ENCODE measurements around the gene SCG5. TPM values are rescaled to one million over a fixed set of nuclear protein-coding genes. Genes with fewer than 3 reads are reported as not detected.

The SCG5 gene
- total RNA-seq, 1 experiment from 2014 or later = 2.8 TPM

DNA sequence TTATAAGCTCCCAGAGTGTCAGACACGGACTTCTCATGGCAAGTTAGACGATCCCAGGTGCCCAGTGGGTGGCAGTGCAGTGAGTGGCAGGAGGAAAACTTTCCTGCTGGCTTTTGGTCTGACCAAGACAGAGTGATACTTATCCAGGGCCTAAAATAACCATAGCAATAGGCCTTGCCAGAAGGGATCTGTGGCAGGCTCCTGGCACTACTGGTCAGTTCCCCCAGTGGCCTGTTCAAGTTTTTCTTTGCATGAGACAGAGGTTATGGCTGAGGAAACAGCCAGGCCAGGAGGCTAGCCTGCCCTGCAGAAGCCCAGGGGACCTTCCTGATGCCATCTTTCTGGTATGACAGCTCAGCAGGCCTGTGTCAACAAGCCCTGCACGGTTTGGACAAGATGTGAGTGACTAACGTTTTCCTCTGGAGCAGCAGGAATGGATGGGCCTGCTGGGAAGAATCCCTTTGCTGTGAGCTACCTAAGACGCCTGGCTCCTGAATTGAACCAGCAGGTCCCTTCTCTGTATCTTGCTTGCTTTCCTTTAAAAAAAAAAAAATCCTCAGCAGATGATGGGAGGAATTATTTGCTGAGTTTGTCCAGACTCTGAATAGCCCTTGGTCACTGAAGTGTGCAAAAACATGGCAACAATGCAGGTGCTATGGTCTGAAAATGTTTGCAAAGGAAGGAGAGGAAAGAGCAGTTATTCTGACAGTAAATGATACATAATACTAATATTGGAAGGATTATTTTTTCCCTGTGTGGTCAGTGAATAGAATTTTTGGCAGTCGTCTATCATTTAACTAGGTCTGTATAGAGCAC lies 18.0 kb downstream of the SCG5 start:
- peak; percentile 91 for DNase-seq (ENCODE audit: low read depth)

GRCh38 chr15:32663671-32664070 lies 22.2 kb downstream of the SCG5 start:
- DNase-seq (ENCODE audit: low read depth) = no peak

- no peak for DNase-seq (ENCODE audit: low read depth)
These were observed 23.3 kb downstream of the SCG5 start for GRCh38 chr15:32664796-32665195.

- no peak for DNase-seq (ENCODE audit: low read depth)
These were observed 25.8 kb downstream of the SCG5 start for GRCh38 chr15:32667321-32667720.

DNA sequence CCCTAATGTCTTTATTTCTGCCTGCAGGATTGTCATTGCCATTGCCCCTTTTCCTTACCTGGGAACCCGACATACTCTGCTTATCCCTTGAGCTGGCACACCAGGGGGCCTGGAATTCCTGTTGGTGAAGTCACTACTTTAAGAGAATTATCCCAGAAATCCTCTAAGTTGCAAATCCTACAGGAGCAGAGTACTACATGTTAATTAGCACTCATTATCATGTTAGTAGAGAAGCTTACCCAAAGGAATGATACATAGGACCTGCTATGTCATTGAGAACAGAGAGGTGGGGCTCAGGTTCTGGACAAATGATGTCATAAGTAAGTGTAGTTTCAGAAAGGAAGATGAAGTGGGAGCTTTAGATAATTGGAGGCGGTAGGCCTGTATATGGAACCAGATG lies 27.4 kb downstream of the SCG5 start:
- no peak for DNase-seq (ENCODE audit: low read depth)

DNA sequence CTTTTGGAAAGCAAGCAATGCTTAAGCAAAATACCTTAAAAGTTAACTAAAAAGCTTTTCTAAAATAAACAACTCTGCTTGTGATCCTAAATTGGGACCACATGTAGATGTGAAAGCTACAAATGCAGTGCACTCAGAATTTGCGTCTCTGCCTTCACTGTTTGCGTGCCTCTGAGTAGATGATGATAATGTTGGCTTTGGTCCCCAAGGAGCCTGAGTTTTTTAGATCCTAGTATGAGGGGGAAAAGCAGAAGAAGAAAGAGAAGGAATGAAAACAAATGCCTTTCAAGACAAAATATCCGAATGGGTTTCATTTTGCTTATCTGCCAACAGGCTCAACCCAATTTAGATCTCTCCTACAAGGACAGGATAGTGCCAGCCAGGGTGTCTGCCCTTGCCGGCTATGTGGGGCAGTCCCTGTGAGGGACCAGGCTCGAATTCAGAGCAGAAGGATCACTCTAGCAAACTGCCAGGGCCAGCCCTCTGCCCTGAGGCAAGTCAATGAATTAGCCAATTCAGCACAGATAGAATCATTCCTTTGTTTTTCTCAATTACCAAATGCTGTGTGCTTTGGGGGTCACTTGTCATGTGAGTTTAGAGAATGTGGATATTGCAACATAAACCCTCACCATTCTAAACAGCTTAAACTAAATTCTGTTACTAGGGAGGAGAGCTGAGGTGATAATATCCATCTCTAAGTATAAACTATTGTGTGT lies 28.5 kb downstream of the SCG5 start:
- DNase-seq (ENCODE audit: low read depth) = no peak

GRCh38 chr15:32670623-32671022 lies 29.1 kb downstream of the SCG5 start:
- no peak for DNase-seq (ENCODE audit: low read depth)

GRCh38 chr15:32671339-32672325 lies 30.1 kb downstream of the SCG5 start:
- no peak for DNase-seq (ENCODE audit: low read depth)

GRCh38 chr15:32674681-32675080 lies 33.2 kb downstream of the SCG5 start:
- DNase-seq (ENCODE audit: low read depth) = peak; percentile 60

GRCh38 chr15:32675466-32675865 lies 34.0 kb downstream of the SCG5 start:
- DNase-seq (ENCODE audit: low read depth) = no peak

DNA sequence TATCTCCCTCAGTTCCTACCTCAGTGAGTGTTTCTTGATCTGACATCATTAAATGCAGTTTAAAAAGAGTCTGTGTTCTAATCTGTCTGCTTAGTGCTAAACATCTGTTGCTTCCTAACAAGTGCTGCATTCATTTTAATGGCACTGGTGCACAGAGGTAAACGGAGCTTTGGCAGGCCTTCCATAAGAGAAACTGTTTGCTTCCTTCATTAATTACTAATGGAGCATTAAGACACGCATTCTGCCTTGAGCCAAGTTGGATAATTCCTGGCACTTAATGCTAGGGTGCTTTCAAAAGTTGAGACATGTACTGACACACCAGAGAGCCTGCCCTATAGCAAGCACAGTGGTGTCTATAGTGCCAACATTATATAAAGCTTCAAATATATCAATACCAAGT lies 34.7 kb downstream of the SCG5 start:
- DNase-seq (ENCODE audit: low read depth) = no peak

- DNase-seq (ENCODE audit: low read depth) = peak; percentile 36
These were observed 35.8 kb downstream of the SCG5 start for GRCh38 chr15:32677238-32677750.

- DNase-seq (ENCODE audit: low read depth) = no peak
These were observed 37.8 kb downstream of the SCG5 start for GRCh38 chr15:32679298-32679690.

- DNase-seq (ENCODE audit: low read depth) = peak; percentile 95
These were observed 41.1 kb downstream of the SCG5 start for GRCh38 chr15:32682569-32682968.

DNA sequence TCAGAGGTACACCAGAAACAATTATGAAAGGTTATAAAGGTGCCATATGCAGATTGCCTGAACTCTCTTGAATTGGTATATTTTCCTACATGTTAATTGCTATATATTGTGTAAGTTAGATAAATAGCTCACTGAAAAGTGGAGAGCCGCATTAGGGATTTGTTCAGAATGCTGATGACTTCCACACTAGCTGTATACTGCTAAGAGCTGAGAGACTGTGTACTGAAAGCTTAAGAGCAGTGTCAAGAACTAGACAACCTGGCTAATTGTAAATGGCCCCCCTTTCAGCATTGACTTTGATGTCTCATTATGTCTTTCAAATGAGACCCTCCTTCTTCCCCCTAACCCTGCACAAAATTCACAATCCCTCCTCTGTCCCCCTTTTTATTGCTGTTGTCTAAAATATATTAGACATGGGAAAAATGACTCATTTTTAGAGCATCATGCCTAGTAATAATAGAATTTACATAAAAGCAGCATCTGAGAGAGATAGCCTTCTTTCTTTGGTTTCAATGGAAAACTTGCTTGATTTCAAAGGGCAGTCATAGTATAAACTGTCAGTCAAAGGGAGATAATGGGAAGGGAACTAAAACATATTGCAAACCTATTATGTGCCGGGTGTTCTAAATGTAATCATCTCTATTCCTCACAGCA lies 41.6 kb downstream of the SCG5 start:
- peak; percentile 31 for DNase-seq (ENCODE audit: low read depth)

DNA sequence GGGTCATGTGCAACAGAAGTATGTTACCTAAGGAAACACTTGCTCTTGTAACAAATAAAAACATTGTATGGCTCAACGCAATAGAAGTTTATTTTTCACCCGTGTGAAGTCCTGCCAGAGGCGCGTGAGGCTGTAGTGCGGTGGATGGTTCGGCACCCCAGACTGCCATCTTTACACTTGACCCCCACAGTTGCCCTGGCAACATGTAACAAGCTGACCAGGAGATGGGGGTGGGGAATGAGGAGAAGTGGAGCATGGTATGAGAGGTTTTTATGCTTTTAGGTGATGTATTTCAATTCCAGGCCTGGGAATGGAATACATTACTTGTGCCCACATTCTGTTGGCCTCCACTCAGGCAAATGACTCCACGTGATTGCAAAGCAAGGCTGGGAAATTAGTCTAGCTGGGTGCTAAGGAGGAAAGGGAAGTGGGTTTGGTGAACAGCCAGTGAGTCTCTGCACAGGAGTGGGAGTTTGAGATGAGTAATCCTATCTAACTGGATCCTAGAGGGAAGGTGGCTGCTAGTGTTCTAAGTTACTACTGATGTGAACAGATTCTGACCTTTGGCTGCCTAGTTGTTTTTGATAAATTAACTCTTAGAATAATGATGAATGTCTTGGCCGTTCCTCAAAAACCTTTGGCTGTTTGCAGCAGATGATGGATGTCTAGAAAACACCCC lies 42.5 kb downstream of the SCG5 start:
- DNase-seq (ENCODE audit: low read depth) = peak; percentile 93

DNA sequence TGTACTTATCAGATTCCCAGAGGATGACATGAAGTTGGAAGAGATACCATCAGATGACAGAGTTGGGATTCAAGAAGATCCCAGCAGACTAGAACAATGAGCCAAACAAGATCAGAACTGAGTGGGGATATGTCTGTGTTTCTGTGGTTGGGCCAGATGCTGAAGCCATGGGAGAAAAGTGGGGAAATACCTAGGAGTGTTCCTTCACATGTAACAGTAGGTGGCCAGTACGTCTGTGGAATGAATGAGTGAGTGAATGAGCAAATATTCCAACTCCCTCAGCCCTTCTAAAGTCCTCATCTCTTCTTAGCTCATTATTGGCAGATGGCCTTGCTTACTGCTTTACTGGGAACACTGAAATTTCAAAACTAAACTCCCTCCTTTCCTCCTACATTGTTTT lies 44.1 kb downstream of the SCG5 start:
- DNase-seq (ENCODE audit: low read depth) = peak; percentile 27

- peak; percentile 55 for DNase-seq (ENCODE audit: low read depth)
These were observed 46.0 kb downstream of the SCG5 start for GRCh38 chr15:32687556-32687955.

GRCh38 chr15:32688151-32688639 lies 46.7 kb downstream of the SCG5 start:
- DNase-seq (ENCODE audit: low read depth) = peak; percentile 57
